ENCODE measurements around the gene PRKCE.

The PRKCE gene

GRCh38 chr2:45993476-45993991, 342.1 kb downstream of the PRKCE start:
- DNase-seq (ENCODE audit: low read depth): no peak

DNA sequence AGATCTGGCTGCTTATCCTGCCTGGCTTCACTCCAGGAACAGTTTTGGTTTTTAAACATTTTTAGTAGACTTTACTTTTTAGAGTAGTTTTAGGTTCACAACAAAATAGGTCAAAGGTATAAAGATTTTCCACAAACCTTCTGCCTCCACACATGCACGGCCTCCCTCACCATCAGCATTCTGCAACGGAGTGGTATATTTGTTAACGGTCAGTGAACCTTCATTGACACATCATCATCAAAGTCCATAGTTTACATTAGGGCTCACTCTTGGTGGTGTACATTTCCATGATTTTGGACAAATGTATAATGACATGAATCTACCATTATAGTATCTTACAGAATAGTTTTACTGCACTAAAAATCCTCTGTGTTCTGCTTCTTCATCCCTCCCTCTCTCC, 342.6 kb downstream of the PRKCE start:
- no peak for DNase-seq (ENCODE audit: low read depth)

- no peak for DNase-seq (ENCODE audit: low read depth)
These were observed 349.2 kb downstream of the PRKCE start for GRCh38 chr2:46000660-46001059.

DNA sequence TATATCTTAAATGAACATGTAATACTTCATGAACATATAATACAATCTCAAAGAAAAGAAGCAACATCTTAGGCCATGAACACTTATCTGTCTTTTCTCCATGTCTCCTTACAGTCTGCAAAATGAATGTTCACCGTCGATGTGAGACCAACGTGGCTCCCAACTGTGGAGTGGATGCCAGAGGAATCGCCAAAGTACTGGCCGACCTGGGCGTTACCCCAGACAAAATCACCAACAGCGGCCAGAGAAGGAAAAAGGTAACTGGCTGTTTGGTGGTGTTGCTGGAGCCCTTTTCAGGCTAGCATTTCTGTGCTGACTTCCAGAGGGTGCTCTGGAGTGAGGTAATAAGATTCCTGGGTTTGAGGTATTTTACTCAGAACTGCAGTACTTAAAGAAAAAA, 349.8 kb downstream of the PRKCE start:
- DNase-seq (ENCODE audit: low read depth): no peak

DNA sequence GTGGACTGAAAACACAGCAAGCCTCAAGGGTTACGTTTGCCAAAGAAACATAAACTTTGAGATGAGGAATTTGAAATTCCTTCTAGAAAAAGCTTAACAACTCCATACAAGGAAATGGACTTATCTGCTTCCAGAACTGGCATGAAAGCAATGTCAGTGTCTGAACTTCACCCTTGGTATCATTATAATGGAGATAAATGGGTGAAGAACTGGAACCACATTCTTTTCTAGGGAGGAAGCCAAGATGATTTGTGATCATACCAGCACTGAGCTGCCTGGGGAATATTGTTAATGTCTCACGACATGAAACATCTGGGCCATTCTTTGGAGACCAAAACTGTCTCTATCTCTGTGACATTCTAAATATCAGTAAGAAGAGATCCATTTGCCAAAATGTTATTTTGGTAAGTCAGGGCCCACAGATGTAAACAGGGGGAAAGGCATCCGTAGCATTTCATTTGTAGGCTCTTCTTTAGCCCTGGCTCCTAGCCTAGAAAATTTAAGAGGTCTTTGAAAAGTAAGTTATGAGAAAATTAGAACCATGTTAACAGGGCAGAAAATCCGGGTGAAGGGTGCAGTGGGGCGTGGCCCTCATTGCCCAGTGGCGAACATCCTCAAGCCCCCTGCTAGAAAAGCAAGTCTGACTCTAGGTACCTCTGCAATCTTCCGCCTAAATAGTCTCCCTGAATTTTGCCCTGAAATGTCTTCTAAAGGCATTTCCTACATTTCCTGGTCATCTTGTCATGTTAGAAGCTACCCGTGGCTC, 350.4 kb downstream of the PRKCE start:
- no peak for DNase-seq (ENCODE audit: low read depth)

DNA sequence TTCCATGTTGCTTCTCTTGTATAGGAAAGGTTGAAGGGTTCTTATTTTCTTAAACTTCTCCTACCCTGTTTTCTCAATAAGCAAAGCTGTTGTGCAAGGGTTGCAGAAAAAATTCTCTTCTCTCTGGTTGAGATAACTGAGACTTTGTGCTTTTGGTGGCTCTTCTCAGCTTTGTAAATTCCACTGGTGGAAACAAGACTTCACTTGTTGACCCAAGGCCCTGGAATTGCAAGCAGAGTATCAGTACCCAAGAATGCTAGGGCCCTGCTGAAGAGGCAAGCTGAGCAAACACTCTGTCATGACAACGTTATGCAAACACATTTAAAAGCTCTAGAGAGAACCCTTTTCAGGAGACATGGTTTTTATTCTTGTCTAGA, 351.0 kb downstream of the PRKCE start:
- no peak for DNase-seq (ENCODE audit: low read depth)

- DNase-seq (ENCODE audit: low read depth): no peak
These were observed 351.5 kb downstream of the PRKCE start for GRCh38 chr2:46002947-46003346.

DNA sequence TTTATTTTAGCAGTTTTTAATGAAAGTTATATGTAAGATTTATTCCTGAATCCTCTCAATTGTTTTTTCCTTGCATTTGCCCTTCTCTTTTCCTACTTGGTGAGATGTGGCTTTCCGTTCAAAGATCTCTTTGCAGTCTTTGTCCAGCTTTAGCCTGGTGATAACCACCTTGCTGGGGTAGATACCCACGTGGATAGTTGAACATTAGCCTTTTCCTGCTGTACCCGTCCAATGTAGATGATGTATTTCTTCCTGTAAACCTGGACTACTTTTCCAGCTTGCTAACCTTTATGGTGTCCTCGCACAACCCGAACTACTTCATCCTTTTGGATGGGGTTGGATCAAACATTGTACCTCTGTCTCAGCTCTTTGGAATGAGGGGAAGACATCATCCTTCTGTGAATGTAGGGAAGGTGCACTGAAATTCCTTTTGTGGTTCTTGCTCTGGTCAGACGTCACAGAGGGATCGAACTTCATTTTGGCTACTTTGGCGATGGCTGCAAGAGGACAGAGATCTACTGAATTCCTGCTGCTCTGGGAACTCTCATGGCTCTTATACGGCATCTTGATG, 352.5 kb downstream of the PRKCE start:
- no peak for DNase-seq (ENCODE audit: low read depth)

GRCh38 chr2:46006473-46007025, 355.1 kb downstream of the PRKCE start:
- DNase-seq (ENCODE audit: low read depth): no peak

- no peak for DNase-seq (ENCODE audit: low read depth)
These were observed 355.9 kb downstream of the PRKCE start for GRCh38 chr2:46007412-46007811.

- DNase-seq (ENCODE audit: low read depth): no peak
These were observed 356.8 kb downstream of the PRKCE start for GRCh38 chr2:46008091-46008870.

DNA sequence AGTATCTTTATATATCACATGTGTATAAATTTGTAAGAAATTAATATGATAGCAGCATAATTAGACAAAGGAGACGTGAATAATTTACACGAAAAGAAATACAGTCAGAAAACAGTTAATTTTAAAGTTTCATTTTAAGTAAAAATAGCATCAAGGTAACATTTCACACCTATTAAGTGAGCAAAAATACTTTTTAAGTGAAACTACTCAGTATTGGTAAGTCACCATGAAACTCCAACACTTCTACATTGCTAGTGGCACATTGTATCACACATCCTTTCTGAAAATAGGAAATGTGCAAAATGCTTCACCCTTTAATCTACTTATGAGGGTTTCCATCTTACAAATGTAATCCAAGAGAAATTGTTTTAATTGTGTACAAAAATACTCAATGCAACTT, 357.8 kb downstream of the PRKCE start:
- DNase-seq (ENCODE audit: low read depth): no peak

DNA sequence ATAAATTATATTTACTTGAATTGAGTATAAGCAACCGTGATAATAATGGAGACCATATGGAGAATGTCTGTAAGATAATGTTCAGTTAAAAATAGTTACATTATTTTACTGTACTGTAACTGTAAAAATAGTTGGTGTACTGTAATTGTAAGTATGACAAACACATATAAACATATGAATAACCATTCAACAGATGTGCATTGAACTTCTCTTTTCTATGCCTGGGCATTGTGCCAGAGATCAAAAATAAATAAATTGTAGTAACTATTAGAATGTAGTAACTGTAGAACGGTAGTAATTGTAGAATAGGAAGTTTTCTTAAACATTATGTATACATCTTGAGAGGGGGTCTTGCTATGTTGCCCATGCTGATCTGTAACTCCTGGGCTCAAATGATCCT, 358.3 kb downstream of the PRKCE start:
- no peak for DNase-seq (ENCODE audit: low read depth)

DNA sequence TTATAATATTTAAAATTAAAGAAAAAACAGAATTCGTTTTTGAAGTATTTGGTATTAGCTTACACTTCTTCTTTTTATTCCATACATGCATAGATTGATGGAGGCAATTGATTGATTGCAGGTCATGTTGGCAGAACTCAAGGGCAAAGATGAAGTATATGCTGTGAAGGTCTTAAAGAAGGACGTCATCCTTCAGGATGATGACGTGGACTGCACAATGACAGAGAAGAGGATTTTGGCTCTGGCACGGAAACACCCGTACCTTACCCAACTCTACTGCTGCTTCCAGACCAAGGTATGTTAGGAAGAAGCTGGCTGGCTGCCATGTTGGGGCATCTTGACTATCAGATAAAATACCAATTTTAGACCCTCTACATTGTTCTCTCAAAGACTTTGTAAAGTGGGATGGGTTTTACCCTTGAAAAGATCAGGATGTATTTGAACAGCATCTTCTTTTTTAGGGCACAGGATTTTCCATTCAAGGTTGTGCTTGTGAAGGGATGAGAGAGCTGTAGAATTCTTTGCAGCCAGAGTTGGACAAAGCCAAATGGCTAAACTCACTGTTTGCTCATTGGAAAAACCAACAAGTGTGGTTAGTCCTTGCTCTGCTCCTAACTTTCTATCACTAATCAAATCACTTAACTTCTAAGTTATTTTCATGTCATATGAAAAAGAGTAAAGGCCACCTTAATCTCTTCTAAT, 358.9 kb downstream of the PRKCE start:
- no peak for DNase-seq (ENCODE audit: low read depth)

DNA sequence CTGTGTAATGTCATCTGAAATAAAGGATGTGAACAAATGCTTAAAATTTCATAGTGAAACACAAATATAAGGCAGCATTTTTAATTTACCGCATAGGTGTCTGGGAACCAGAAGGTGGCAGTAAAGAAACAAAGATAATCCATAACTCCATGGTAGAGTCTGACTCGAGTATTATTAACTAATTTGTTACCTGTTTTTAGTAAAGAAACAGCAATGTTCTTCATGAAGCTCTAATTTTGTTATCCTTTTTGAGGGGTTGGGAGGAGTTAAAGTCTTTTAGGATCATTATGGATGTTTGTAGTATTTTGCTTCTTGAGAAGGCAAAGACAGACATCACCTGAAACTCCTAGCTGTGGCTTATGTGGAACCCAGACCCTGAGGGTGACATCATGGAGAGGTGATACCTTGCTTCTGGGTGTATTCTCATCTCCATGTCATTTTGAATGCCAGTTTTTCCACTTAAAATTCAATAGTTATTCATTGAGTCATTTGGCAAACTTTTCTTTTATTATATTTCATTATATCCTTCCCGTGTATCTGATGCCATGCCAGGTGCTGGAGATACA, 359.5 kb downstream of the PRKCE start:
- DNase-seq (ENCODE audit: low read depth): no peak

DNA sequence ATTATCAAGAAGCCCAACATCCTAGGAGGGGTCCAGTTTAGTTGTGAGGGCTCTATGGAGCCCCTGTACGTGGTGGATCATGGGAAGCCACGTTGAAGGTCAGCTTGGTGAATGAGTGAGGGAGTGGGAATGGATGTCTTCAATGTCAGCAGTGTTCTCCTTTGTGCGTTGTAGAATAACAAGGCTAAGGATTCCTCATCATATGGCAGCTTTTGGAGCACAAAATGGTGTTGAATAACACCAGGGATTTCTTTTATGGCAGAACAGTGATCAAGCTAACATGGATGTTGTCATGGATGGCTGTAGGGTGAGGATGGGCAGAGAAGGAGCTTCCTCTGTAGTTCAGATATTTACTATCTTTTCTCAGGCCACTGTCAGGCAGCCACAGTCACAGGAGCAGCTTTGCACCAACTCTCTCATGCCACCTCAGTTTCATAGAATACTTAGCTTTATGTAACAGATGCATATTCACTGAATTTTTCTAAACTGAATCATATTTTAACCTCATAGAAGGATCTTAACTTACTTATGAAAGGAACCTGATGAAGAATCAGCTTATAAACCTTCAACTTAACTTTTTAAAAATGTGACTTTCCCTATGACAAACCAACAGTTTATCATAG, 361.3 kb downstream of the PRKCE start:
- DNase-seq (ENCODE audit: low read depth): no peak

GRCh38 chr2:46013726-46014125, 362.3 kb downstream of the PRKCE start:
- DNase-seq (ENCODE audit: low read depth): no peak

GRCh38 chr2:46014911-46015654, 363.6 kb downstream of the PRKCE start:
- no peak for DNase-seq (ENCODE audit: low read depth)

DNA sequence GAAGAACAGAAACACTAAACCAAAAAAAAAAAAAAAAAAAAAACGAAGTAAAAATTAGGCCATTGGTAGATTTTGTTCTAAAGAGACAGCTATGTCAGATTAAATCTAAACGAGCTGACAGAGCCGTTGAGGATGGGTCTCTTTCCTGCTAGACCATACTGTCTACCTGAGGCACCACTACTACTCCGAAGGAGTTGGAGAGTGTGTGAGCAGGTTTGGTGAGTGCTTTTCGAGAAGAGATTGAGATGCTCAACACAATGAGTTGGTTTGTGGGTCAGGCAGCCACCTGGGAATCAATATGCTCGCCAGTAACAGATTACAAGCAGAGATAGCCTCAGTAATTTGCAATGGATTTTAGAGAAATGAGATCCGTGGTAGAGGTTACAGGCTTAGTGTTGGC, 364.2 kb downstream of the PRKCE start:
- DNase-seq (ENCODE audit: low read depth): no peak

DNA sequence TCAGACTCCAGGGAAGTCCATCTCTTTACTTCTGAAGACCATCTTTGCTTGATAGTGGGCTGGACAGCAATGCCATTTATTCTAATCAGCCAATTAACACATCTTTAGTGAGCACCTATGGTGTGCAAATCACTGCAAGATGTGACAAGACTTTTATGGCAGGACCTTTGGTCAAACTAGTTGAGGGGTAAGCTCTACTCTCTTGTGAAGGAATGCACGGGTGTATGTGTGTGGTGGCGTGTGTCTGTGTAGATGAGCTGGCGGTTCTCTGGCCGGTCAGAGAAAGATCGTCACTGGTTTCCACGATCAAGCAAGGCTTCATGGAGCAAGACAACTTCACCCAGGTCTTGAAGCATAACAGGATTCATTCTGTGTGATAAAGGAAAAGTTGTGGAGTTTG, 364.6 kb downstream of the PRKCE start:
- DNase-seq (ENCODE audit: low read depth): no peak
